Measurements from ENCODE around the gene CYB561D1.

DNA sequence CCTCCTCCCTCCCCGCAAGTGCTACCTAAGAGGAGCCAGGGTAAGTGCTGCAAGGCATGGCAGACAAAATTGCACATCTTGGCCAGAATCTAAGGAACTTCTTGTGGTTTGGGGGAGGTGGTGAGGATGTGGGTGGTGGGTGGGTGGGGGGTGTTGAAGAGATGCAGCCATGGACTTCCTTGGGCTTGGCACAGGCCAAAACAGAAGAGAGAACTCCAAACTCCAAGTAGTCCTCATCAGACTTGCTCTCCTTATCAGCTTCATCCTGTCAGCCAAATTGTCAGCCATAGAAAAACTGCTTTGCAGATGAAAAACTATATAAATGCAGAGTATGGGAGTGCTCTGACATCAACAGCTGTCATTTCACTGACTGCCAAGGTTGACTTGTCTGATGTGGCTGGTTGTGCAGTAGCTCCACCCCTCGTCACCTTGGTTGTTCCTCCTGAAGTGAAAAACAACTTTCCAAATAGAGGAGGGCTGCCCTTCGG is 8.5 kb downstream of the CYB561D1 start:
- TF ChIP-seq, protein P1, sequence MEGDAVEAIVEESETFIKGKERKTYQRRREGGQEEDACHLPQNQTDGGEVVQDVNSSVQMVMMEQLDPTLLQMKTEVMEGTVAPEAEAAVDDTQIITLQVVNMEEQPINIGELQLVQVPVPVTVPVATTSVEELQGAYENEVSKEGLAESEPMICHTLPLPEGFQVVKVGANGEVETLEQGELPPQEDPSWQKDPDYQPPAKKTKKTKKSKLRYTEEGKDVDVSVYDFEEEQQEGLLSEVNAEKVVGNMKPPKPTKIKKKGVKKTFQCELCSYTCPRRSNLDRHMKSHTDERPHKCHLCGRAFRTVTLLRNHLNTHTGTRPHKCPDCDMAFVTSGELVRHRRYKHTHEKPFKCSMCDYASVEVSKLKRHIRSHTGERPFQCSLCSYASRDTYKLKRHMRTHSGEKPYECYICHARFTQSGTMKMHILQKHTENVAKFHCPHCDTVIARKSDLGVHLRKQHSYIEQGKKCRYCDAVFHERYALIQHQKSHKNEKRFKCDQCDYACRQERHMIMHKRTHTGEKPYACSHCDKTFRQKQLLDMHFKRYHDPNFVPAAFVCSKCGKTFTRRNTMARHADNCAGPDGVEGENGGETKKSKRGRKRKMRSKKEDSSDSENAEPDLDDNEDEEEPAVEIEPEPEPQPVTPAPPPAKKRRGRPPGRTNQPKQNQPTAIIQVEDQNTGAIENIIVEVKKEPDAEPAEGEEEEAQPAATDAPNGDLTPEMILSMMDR (conservative IDR thresholded peaks at IDR 0.05), result no peak
- TF ChIP-seq EZH2 (IDR thresholded peaks at IDR 0.05; ENCODE audit: low read depth), result no peak
